CD4-positive, alpha-beta T cell treated with Interleukin-12 subunit alpha and Interleukin-12 subunit beta, for 1 hour (primary cell): ENCODE measurements around the gene SLBP.

Experiments
- DNase-seq: peaks from one replicate; pipeline ENCODE4 v3.0.0-alpha.2; 2020

The SLBP gene

GRCh38 chr4:1647432-1647831 lies 64.7 kb downstream of the SLBP start:
- no peak for DNase-seq

- no peak for DNase-seq
Measured at GRCh38 chr4:1646690-1647089, 65.4 kb downstream of the SLBP start.

DNA sequence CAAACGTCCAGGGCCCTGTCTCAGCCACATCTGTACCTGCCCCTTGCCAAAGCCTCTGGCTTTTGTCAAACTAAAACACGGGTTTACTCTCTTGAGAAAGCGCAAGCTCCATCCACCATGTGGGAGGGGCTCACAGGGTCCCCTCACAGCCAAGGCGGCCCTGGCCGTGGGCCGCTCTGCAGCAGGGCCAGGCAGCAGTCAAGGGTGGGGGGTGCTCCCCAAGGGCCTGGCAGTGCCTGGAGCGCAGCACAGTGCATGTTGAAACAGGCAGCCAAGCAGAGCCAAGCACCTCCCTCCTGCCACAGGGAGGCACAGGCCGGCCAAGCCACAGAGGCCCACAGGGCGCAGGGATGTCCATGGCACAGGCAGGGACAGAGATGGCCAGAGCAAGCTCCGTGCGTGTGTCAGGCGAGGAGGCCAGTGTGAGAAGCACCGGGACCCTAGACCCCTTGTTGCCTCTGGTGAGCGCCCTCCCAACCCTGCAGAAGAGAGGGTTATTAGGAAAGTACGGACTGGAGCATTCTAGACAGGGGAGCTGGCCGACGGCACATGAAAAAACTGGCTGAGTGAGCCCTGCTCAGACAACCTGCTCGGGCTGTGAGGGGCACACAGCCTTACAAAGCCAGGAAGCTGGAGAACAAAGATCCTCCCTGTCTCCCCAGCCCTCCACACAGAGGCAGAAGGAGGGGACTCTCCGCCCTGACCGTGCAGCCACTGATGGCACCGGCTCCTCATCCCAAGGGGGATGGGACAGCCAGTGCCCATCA lies 67.0 kb downstream of the SLBP start:
- no peak for DNase-seq

DNA sequence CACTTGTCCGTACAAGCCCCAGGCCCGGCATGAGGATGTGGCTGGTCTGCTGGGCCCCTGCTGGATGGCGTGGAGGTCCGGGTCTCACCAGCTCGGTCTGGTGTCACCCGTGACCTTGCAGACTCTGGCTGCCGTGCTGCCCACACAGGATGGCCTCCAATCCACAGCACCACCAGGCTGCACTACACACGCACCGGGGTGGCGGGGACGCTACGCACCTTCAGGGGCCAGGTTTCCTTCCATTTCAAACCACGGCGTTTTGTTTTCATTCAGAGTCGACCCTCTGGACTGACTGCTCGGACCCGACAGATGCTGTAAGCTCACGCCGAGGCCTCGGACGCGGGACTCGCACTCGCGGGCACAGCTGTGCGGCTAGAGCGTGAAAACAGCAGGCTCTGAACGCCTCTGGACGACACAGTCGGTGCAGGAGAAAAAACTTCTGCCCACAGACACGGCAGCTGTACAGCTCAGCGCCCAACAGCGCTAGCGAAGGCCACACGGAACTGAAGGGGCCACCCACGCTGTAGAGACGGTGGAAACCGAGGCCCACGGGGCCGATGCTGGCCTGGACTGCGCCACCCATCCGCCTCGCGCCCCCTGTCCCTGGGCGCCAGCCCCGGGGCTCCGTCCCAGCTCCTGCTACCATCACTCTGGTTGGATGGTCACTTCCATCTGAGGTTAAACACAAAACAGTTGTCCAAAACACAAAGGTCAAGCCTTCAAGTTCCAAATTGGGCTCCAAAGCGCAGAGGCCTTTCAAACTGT lies 68.0 kb downstream of the SLBP start:
- DNase-seq: no peak
